ENCODE measurements around the gene SBF2. TPM values are rescaled to one million over a fixed set of nuclear protein-coding genes. Genes with fewer than 3 reads are reported as not detected.
"Not testable (repeated sequence)": the region's sequence is repeated elsewhere in the genome, so short reads cannot be mapped to it uniquely, and the experiment has no call there.

SBF2 gene
- total RNA-seq, 1 experiment from 2014 or later: 31.3 TPM

GRCh38 chr11:10130875-10131274 lies 163.1 kb downstream of the SBF2 start:
- ChIA-PET CTCF (no interaction called here), POLR2A (ENCODE audit: unreplicated experiment) (no interaction called here)
- Histone ChIP-seq H3K9me3 (ENCODE audit: low read length) (no peaks in the 10 kb centered on the region), H3K27me3 (ENCODE audit: low read length) (no peaks in the 10 kb centered on the region), H3K27ac (ENCODE audit: low read length) (no peak overlapping the region), H4K20me1 (ENCODE audit: low read length) (no peaks in the 10 kb centered on the region), H3K4me2 (ENCODE audit: low read length) (no peak overlapping the region), H3F3A (ENCODE audit: low read length, unreplicated experiment) (no peaks in the 10 kb centered on the region), H2AFZ (ENCODE audit: low read length) (no peak overlapping the region), H3K4me3 (ENCODE audit: low read length) (no peak overlapping the region), H3K9me2 (replicated peaks; ENCODE audit: low read length) (no peaks in the 10 kb centered on the region), H3K79me2 (ENCODE audit: low read length) (no peaks in the 10 kb centered on the region), H3K36me3 (ENCODE audit: low read depth, low read length) (no peaks in the 10 kb centered on the region; the same call in 1 of the 2 replicates), H3K9ac (ENCODE audit: low read length) (no peak overlapping the region), H3K4me1 (ENCODE audit: insufficient read depth, low read length) (no peaks in the 10 kb centered on the region)
- no TSS peak for BruUV-seq (replicated peaks)
- intact Hi-C loops (cut with micrococcal nuclease): no loop called here
- TF ChIP-seq CTCF (conservative IDR thresholded peaks at IDR 0.05; ENCODE audit: low read depth, low read length) (no peak), EZH2phosphoT487 (IDR thresholded peaks at IDR 0.05; ENCODE audit: borderline replicate concordance, low read length) (no peak), EZH2 (IDR thresholded peaks at IDR 0.05; ENCODE audit: low read length, unreplicated experiment) (no peak)
- ATAC-seq (no peak), DNase-seq (no peak)

- H3K4me2 ChIP-seq (ENCODE audit: low read length); H4K20me1 ChIP-seq (ENCODE audit: low read length); BruUV-seq (replicated peaks); H3K9ac ChIP-seq (ENCODE audit: low read length); ATAC-seq; DNase-seq; H3K9me2 ChIP-seq (replicated peaks; ENCODE audit: low read length); intact Hi-C loops (cut with micrococcal nuclease); CTCF ChIA-PET; H3K79me2 ChIP-seq (ENCODE audit: low read length); H3K4me3 ChIP-seq (ENCODE audit: low read length); H3K27me3 ChIP-seq (ENCODE audit: low read length); H3K4me1 ChIP-seq (ENCODE audit: insufficient read depth, low read length); POLR2A ChIA-PET (ENCODE audit: unreplicated experiment); H3K36me3 ChIP-seq (ENCODE audit: low read depth, low read length); H3K9me3 ChIP-seq (ENCODE audit: low read length); H2AFZ ChIP-seq (ENCODE audit: low read length); H3K27ac ChIP-seq (ENCODE audit: low read length); H3F3A ChIP-seq (ENCODE audit: low read length, unreplicated experiment): not testable (repeated sequence)
Measured at GRCh38 chr11:10129184-10129583, 164.8 kb downstream of the SBF2 start.

GRCh38 chr11:10125522-10126133 lies 168.4 kb downstream of the SBF2 start:
- DNase-seq (no peak), ATAC-seq (no peak)
- Histone ChIP-seq H3K9me2 (replicated peaks; ENCODE audit: low read length) (no peaks in the 10 kb centered on the region), H2AFZ (ENCODE audit: low read length) (no peak overlapping the region), H3K9ac (ENCODE audit: low read length) (no peak overlapping the region), H3K36me3 (ENCODE audit: low read depth, low read length) (no peaks in the 10 kb centered on the region), H3K27me3 (ENCODE audit: low read length) (no peaks in the 10 kb centered on the region), H4K20me1 (ENCODE audit: low read length) (no peaks in the 10 kb centered on the region), H3K27ac (ENCODE audit: low read length) (no peak overlapping the region), H3K4me3 (ENCODE audit: low read length) (no peak overlapping the region), H3F3A (ENCODE audit: low read length, unreplicated experiment) (no peaks in the 10 kb centered on the region), H3K4me1 (ENCODE audit: insufficient read depth, low read length) (peaks cover 19% of the 10 kb centered on the region), H3K79me2 (ENCODE audit: low read length) (0 out of 2 replicates have a peak, but pooled peaks cover 4% of the 10 kb centered on the region), H3K9me3 (ENCODE audit: low read length) (no peaks in the 10 kb centered on the region), H3K4me2 (ENCODE audit: low read length) (no peak overlapping the region)
- intact Hi-C loops (cut with micrococcal nuclease): no loop called here
- POLR2A ChIA-PET (ENCODE audit: unreplicated experiment): no interaction called here
- CTCF ChIA-PET: no interaction called here
- TF ChIP-seq EZH2phosphoT487 (IDR thresholded peaks at IDR 0.05; ENCODE audit: borderline replicate concordance, low read length) (no peak), EZH2 (IDR thresholded peaks at IDR 0.05; ENCODE audit: low read length, unreplicated experiment) (no peak), CTCF (conservative IDR thresholded peaks at IDR 0.05; ENCODE audit: low read depth, low read length) (no peak)
- BruUV-seq (replicated peaks): no TSS peak
